OCI-LY1 (cell line): Measurements from ENCODE around the gene POU2AF1.
A peak's percentile ranks its signal among the peaks of the same experiment; 100 is the strongest.

Experiments
- H2AFZ ChIP-seq: fragments of 200-600 bp; sonication (generic), shearing (Covaris generic); 2 replicates; pipeline ENCODE4 v1.6.0; 2014; ENCODE audit warnings: antibody characterized with exemption, mild to moderate bottlenecking, low read length
- H3F3A ChIP-seq: fragments of 200-600 bp; sonication (generic), shearing (Covaris generic); 2 replicates; pipeline ENCODE4 v1.6.0; 2014; ENCODE audit warnings: mild to moderate bottlenecking, antibody characterized with exemption, low read length, moderate library complexity; ENCODE audit not compliant: insufficient read depth
- H3K27ac ChIP-seq: fragments of 200-600 bp; sonication (generic); 2 replicates; pipeline ENCODE4 v1.5.1; 2014; ENCODE audit warnings: low read length, mixed run types, mild to moderate bottlenecking, low read depth; ENCODE audit not compliant: poor library complexity, severe bottlenecking
- H3K27me3 ChIP-seq: fragments of 200-600 bp; sonication (generic); 2 replicates; pipeline ENCODE4 v1.6.0; 2014; ENCODE audit warnings: antibody characterized with exemption, mild to moderate bottlenecking, low read length, moderate library complexity; ENCODE audit not compliant: insufficient read depth
- H3K36me3 ChIP-seq: fragments of 200-600 bp; sonication (generic); 2 replicates; pipeline ENCODE4 v1.6.1; 2014; ENCODE audit warnings: mild to moderate bottlenecking, antibody characterized with exemption, low read length, moderate library complexity, mixed read lengths; ENCODE audit not compliant: insufficient read depth
- H3K4me1 ChIP-seq: fragments of 200-600 bp; sonication (generic); 2 replicates; pipeline ENCODE4 v1.5.1; 2014; ENCODE audit warnings: mild to moderate bottlenecking, low read length, moderate library complexity; ENCODE audit not compliant: insufficient read depth, severe bottlenecking
- H3K4me2 ChIP-seq: fragments of 200-600 bp; sonication (generic), shearing (Covaris generic); 2 replicates; pipeline ENCODE4 v1.6.1; 2014; ENCODE audit warnings: low read length
- H3K4me3 ChIP-seq: fragments of 200-600 bp; sonication (generic); 2 replicates; pipeline ENCODE4 v1.5.1; 2014; ENCODE audit warnings: low read length, low read depth, mild to moderate bottlenecking, mixed read lengths; ENCODE audit not compliant: poor library complexity, severe bottlenecking
- H3K79me2 ChIP-seq: fragments of 200-600 bp; shearing (Covaris generic); 2 replicates; pipeline ENCODE4 v1.6.1; 2016; ENCODE audit warnings: mixed run types, low read length, mixed read lengths; ENCODE audit not compliant: insufficient read depth
- H3K9ac ChIP-seq: fragments of 200-600 bp; sonication (generic), shearing (Covaris generic); 2 replicates; pipeline ENCODE4 v1.6.1; 2014; ENCODE audit warnings: mild to moderate bottlenecking, low read length, mixed read lengths
- H3K9me2 ChIP-seq: fragments of 200-600 bp; sonication (generic), shearing (Covaris generic); 2 replicates; pipeline ENCODE4 v1.6.1; 2014; ENCODE audit warnings: low read depth, mild to moderate bottlenecking, low read length, mixed read lengths
- H3K9me3 ChIP-seq: fragments of 200-600 bp; shearing (Covaris generic); 2 replicates; pipeline ENCODE4 v1.6.1; 2014; ENCODE audit warnings: low read length, mixed read lengths
- H4K20me1 ChIP-seq: fragments of 200-600 bp; sonication (generic), shearing (Covaris generic); 2 replicates; pipeline ENCODE4 v1.6.0; 2016; ENCODE audit warnings: mild to moderate bottlenecking, low read length; ENCODE audit not compliant: insufficient read depth
- EZH2 ChIP-seq: fragments of 200-600 bp; sonication (generic), shearing (Covaris generic); IDR thresholded peaks from 2 replicates; pipeline ENCODE4 v1.8.0; 2017; ENCODE audit warnings: borderline replicate concordance, mixed run types, mild to moderate bottlenecking, antibody characterized with exemption, low read length, moderate library complexity, mixed read lengths
- TF ChIP-seq, protein P1 (sequence below): fragments of 200-600 bp; sonication (generic), shearing (Covaris generic); IDR thresholded peaks from 2 replicates; pipeline ENCODE4 v1.5.1; 2017; ENCODE audit warnings: mild to moderate bottlenecking, antibody characterized with exemption, low read length, moderate library complexity, mixed read lengths

POU2AF1 gene

DNA sequence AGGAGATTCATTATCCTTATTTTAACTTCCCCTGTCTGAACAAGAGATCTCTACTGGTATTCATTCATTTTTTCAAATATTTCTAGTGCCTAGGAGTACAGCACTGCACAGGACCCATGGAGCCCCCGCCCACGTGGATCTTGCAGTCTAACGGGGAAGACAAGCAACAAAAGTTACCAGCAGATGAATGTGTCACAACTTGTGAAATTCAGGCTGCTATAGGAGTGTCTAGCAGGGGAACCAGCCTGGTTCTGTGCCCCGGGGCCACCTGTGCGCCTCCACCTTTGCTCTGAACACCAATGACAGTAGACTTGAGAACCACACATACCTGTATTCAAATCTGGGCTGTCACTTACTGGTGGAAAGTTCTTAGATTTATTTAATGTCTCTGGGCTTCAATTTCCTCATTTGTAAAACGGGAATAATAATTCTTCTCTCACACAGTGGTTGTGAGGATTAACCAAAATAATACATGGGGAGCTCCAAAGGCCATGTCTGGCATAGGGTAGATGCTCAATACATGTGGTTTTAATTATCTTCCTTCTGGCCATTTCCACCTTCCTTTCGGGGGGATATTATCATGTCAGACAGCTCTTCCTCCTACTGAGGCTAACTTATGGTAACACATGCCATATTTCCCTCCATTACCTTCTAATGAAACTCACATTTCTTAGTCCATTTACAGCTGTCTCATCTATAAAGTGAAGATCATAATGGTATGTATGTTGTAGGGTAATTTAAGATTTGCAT is 17.8 kb downstream of the POU2AF1 start:
- Histone ChIP-seq H2AFZ (no peak overlapping the region), H3K27ac (peak overlapping the region; percentile 90), H3K4me2 (peak overlapping the region; percentile 69), H3K4me3 (peak overlapping the region; percentile 62), H3K9me2 (no peaks in the 10 kb centered on the region), H3K9me3 (no peaks in the 10 kb centered on the region), H3K9ac (peak overlapping the region; percentile 75; the same call in 1 of the 2 replicates), H3K36me3 (peaks cover 99% of the 10 kb centered on the region), H3F3A (peaks cover 7% of the 10 kb centered on the region; the same call in 1 of the 2 replicates), H3K27me3 (no peaks in the 10 kb centered on the region), H4K20me1 (no peaks in the 10 kb centered on the region), H3K4me1 (peaks cover 100% of the 10 kb centered on the region), H3K79me2 (peaks cover 52% of the 10 kb centered on the region)
- TF ChIP-seq, protein P1, sequence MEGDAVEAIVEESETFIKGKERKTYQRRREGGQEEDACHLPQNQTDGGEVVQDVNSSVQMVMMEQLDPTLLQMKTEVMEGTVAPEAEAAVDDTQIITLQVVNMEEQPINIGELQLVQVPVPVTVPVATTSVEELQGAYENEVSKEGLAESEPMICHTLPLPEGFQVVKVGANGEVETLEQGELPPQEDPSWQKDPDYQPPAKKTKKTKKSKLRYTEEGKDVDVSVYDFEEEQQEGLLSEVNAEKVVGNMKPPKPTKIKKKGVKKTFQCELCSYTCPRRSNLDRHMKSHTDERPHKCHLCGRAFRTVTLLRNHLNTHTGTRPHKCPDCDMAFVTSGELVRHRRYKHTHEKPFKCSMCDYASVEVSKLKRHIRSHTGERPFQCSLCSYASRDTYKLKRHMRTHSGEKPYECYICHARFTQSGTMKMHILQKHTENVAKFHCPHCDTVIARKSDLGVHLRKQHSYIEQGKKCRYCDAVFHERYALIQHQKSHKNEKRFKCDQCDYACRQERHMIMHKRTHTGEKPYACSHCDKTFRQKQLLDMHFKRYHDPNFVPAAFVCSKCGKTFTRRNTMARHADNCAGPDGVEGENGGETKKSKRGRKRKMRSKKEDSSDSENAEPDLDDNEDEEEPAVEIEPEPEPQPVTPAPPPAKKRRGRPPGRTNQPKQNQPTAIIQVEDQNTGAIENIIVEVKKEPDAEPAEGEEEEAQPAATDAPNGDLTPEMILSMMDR, result no peak
- no peak for TF ChIP-seq EZH2

DNA sequence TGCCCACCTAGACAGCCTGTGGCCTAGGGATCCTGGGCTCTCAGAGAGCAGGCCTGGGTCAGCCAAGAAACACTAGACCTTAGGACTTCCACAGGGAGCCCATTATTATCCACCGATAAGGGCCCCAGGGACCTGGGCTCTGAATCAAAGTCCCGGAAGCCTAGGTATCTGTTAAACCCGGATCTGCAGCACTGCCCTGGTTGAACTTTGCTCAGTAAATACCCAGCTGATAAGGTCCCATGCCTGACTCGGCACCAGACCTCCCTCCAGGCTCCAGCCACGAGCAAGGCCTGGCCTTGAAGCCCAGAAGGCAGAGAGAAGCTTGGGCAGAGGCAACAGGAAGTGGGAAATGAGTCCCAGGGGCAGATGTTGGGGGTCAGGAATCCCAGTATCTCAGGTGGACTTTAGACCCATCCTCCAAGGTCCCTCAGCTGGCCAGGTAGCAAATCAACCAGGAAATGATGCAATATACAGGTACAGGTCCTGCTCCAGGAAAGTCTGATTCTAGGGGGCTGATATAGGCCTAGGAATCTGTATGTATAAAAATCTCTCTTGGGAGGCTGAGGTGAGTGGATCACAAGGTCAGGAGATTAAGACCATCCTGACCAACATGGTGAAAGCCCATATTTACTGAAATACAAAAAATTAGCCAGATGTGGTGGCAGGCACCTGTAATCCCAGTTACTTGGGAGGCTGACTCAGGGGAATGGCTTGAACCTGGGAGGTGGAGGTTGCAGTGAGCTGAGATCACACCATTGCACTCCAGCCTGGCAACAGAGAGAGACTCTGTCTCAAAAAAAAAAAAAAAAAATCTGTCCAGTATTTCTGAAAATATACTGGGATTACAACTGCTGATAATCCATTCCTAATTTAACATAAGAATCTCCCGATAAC is 18.7 kb downstream of the POU2AF1 start:
- no peak for TF ChIP-seq EZH2
- TF ChIP-seq, protein P1, result no peak
- peaks cover 99% of the 10 kb centered on the region for H3K36me3 ChIP-seq
- H3K27ac ChIP-seq, result peak overlapping the region; percentile 90
- H3F3A ChIP-seq, result peaks cover 7% of the 10 kb centered on the region; the same call in 1 of the 2 replicates
- peak overlapping the region; percentile 69 for H3K4me2 ChIP-seq
- no peaks in the 10 kb centered on the region for H4K20me1 ChIP-seq
- no peaks in the 10 kb centered on the region for H3K27me3 ChIP-seq
- peak overlapping the region; percentile 75 for H3K9ac ChIP-seq
- peaks cover 44% of the 10 kb centered on the region for H3K79me2 ChIP-seq
- no peaks in the 10 kb centered on the region for H3K9me2 ChIP-seq
- no peak overlapping the region for H2AFZ ChIP-seq
- H3K4me3 ChIP-seq, result peak overlapping the region; percentile 62
- peaks cover 100% of the 10 kb centered on the region for H3K4me1 ChIP-seq
- no peaks in the 10 kb centered on the region for H3K9me3 ChIP-seq

DNA sequence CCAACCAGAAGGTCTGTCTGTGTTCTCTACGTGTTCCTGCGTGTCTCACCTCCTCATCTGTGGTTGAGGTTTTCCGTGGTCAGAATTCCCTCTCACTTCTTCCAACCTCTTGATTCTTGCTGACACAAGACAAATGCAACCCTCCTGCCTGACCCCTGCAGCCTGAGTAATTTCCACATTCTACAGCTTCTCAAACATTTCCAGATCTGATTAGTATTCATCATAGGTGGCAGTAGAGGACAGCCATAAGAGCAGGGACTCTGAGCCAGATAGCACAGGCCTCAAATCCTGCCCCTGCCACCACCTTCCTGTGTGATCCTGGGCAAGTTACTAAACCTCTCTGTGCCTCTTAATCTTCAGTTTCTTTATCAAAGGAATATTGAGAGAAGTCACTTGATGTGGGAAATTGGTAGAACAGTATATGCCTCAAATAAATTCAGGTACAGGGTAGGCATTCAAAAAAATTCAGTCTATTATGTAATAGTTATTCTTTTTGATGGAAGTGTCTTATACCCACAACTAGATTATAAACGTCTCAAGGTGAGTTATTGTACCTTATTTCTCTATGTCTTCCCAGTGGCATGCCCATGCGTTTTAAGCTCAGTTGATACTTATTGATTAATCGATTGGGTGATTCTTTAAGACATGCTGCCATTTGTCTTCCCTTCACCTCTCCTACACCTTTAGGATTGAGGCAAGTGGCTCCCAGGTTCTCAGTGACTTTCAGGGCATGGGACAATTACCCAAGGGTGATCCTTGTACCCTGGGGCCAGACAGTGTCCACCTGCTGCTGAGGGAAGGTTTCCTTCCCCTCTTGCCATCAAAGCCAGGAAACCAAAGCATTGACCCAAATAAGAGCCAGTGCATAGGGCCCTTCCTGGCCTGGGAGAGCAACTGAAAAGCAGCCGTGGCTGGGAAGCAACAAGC is 19.6 kb downstream of the POU2AF1 start:
- Histone ChIP-seq H3F3A (peaks cover 6% of the 10 kb centered on the region; the same call in 1 of the 2 replicates), H3K9me3 (no peaks in the 10 kb centered on the region), H3K79me2 (peaks cover 35% of the 10 kb centered on the region)

More for the DNA sequence above, 19.6 kb downstream of the POU2AF1 start:
- Histone ChIP-seq H3K4me1 (peaks cover 100% of the 10 kb centered on the region), H3K36me3 (peaks cover 99% of the 10 kb centered on the region), H3K4me2 (peak overlapping the region; percentile 69), H3K9me2 (no peaks in the 10 kb centered on the region), H2AFZ (no peak overlapping the region), H3K4me3 (peak overlapping the region; percentile 20), H3K9ac (peak overlapping the region; percentile 51), H3K27me3 (no peaks in the 10 kb centered on the region), H3K27ac (peak overlapping the region; percentile 90), H4K20me1 (no peaks in the 10 kb centered on the region)
- TF ChIP-seq, protein P1, result peak; percentile 91
- TF ChIP-seq EZH2, result no peak
